NB4 (cell line): ENCODE results near the gene ATF7IP2.

Experiments
- CTCF ChIP-seq: IDR thresholded peaks from one replicate; pipeline ENCODE4 v1.5.1; 2012; ENCODE audit warnings: low read depth, low read length
- MAX ChIP-seq: IDR thresholded peaks from 2 replicates; pipeline ENCODE4 v1.6.1; 2011; ENCODE audit warnings: low read depth, low read length
- MYC ChIP-seq: IDR thresholded peaks from 2 replicates; pipeline ENCODE4 v1.6.1; 2011; ENCODE audit warnings: low read depth, low read length
- POLR2A ChIP-seq: IDR thresholded peaks from 2 replicates; pipeline ENCODE4 v1.6.1; 2011; ENCODE audit warnings: mild to moderate bottlenecking; ENCODE audit not compliant: insufficient read length; ENCODE audit errors: extremely low read depth

- TF ChIP-seq MAX (no peak), CTCF (no peak), POLR2A (no peak), MYC (no peak)
These were observed 111.6 kb downstream of the ATF7IP2 start for GRCh38 chr16:10497132-10498101.
